Small intestine (tissue), 7 donors: ENCODE results near the gene GTPBP1. TPM values are rescaled to one million over a fixed set of nuclear protein-coding genes. Genes with fewer than 3 reads are reported as not detected.

Experiments used
- DNase-seq, 2 donors: peaks; one replicate each; pipeline versions ENCODE4 v3.0.0 to v3.0.0-alpha.2; 2013
- FAIRE-seq: peaks from 2 replicates; lab custom pipeline; 2012; peaks lifted over from hg19 to GRCh38; lab: Jason Lieb, UNC
- H3K27ac ChIP-seq, 3 donors: one replicate each; pipeline ENCODE4 v1.5.1; 2013; ENCODE audit warnings: low read length in 2 of 3, mild to moderate bottlenecking in 2 of 3, control low read depth in 1 of 3, inconsistent platforms in 1 of 3, low read depth in 1 of 3, moderate library complexity in 1 of 3
- H3K27me3 ChIP-seq, 3 donors: one replicate each; pipeline ENCODE4 v1.6.1; 2013; ENCODE audit warnings: low read length in 3 of 3, inconsistent platforms in 1 of 3; ENCODE audit not compliant: control insufficient read depth in 3 of 3, insufficient read depth in 3 of 3
- H3K36me3 ChIP-seq, 3 donors: one replicate each; pipeline ENCODE4 v1.6.1; 2013; ENCODE audit warnings: low read length in 3 of 3, inconsistent platforms in 1 of 3, low read depth in 1 of 3, mild to moderate bottlenecking in 1 of 3, moderate library complexity in 1 of 3; ENCODE audit not compliant: control insufficient read depth in 3 of 3, insufficient read depth in 2 of 3
- H3K4me1 ChIP-seq, 3 donors: one replicate each; pipeline ENCODE4 v1.6.1; 2013; ENCODE audit warnings: low read length in 2 of 3, inconsistent platforms in 1 of 3, low read depth in 1 of 3, mild to moderate bottlenecking in 1 of 3, moderate library complexity in 1 of 3; ENCODE audit not compliant: control insufficient read depth in 3 of 3, insufficient read depth in 2 of 3
- H3K4me3 ChIP-seq, 3 donors: one replicate each; pipeline ENCODE4 v1.5.1; 2013; ENCODE audit warnings: low read length in 3 of 3, control low read depth in 1 of 3, inconsistent platforms in 1 of 3, low read depth in 1 of 3, mild to moderate bottlenecking in 1 of 3, moderate library complexity in 1 of 3
- H3K9me3 ChIP-seq, 2 donors: one replicate each; pipeline ENCODE4 v1.6.1; 2013; ENCODE audit warnings: low read depth in 1 of 2, low read length in 1 of 2; ENCODE audit not compliant: control insufficient read depth in 2 of 2, insufficient read depth in 1 of 2
- WGBS, 3 donors: extraction: QIAGEN DNeasy Blood & Tissue Kit; methylation state at CpG; one replicate each; pipeline ENCODE4 v1.1.7; 2013; 5-methylcytosine and 5-hydroxymethylcytosine counted together
- polyA plus RNA-seq, 4 donors: library from polyadenylated mRNA; stranded (reverse) in 3 of 4; unstranded in 1 of 4; fragments of 200-250 nt in 3 of 4; fragments of 120-200 nt in 1 of 4; gene quantifications; one replicate each; pipeline versions ENCODE4 v1.2.1 to v1.2.3, GENCODE V29; 2013
- donor health status: healthy with polysubstance abuse.
- donor health status: control.
- donor health status: control.
- donor health status: Bipolar disorder and iron deficiency.
- donor health status: healthy.

GTPBP1 gene
- polyA plus RNA-seq, 4 donors: 13.0 to 60.5 (median 24.0) TPM

DNA sequence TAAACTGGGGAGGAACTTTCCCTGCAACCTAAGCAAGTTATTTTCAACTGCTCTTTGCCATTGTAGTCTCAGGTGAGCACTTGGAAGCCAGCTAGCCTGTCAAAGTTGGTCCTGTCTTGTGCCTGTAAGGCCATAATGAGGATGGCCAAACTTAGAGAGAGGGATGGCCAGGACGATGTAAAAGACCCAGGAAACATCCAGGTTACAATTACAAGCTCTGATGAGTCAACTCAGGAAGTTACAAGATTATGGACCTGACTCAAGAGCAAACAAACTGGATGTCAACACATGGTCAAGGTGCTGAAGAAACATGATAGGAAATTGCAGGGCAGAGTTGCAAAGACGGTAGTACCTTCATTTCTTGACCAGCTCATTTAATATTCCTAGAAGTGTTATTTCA is 1.6 kb downstream of the GTPBP1 start:
- Histone ChIP-seq H3K9me3 (no peaks in the 10 kb centered on the region), H3K27ac (peak overlapping the region; percentile 47 to 95 (median 81)), H3K4me1 (peaks cover 5 to 33% (median 10%) of the 10 kb centered on the region in 3 donors), H3K4me3 (peak overlapping the region in 2 of 3 donors; percentile 92 to 96), H3K36me3 (peaks cover 0 to 21% (median 5%) of the 10 kb centered on the region in 3 donors), H3K27me3 (no peaks in the 10 kb centered on the region)
- no peak for FAIRE-seq
- peak; percentile 83 to 88 for DNase-seq
- WGBS, 3 donors: 5 to 29% (median 13%) methylated on average over 2 of the region's 2 CpGs

DNA sequence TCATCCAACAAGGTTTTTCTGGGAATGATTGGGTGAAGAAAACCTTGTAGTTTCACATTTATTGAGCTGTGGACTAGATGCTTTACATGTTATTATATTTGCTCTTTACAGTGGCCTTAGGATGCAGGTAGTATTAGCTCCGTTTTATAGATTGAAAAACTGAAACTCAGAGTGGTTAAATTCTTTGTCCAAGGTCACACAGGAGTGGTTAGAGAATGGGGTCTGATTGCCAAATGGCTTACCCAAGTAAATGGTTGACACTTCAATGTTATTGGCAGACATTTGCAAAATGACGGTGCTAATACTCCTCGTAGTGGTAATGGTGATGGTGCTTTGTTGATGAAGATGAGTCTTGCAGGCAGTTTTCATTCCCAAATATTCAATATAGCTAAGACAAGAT is 2.2 kb downstream of the GTPBP1 start:
- H3K27me3 ChIP-seq: no peaks in the 10 kb centered on the region
- DNase-seq (no peak), FAIRE-seq (no peak)
- no peaks in the 10 kb centered on the region for H3K9me3 ChIP-seq
- H3K4me3 ChIP-seq: peak overlapping the region in 2 of 3 donors; percentile 11 to 22
- peak overlapping the region in 2 of 3 donors; percentile 12 to 95 for H3K27ac ChIP-seq
- peaks cover 5 to 29% (median 10%) of the 10 kb centered on the region in 3 donors for H3K4me1 ChIP-seq
- peaks cover 0 to 27% (median 8%) of the 10 kb centered on the region in 3 donors for H3K36me3 ChIP-seq
- WGBS, 3 donors: 68 to 76% (median 74%) methylated on average over 3 of the region's 3 CpGs

DNA sequence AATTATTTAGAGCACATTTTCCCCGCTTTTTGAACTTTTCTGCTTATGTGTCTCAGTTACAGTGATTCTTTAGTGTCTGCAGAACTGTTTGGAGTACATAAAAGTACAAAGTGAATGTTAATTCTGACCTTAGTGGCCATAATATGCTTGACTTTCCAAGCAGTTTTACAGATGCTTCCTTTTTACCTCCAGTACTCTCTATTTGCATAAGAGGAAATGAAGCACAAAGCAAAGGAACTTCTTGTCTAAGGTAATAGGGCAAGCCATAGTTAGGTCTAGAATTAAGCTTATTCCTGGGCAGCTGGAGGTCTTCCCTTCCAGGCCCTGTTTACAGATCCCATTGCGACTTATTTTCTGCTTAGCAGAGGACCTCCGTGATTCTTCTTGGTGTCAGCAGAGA is 3.6 kb downstream of the GTPBP1 start:
- no peak for FAIRE-seq

DNA sequence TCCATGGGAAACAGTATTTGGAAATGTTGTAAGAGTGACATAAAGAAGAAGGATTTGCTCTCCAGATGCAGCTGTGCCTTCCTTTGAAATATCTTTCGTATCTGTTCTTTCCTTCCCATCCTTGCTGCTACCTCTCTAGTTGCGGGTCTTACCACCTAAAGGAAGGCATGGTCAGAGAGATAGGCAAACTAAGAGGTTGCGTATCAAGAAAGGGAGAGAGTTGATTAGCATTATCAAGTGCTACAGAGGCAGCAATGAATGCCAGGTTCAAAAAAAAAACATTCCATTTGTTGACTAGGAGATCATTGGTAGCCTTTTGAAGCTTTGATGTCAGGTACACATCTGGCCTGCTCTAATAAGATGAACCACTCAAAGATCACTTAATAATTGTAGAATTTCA is 4.6 kb downstream of the GTPBP1 start:
- Histone ChIP-seq H3K27ac (no peak overlapping the region), H3K27me3 (no peaks in the 10 kb centered on the region), H3K4me1 (peaks cover 5 to 18% (median 5%) of the 10 kb centered on the region in 3 donors), H3K36me3 (peaks cover 0 to 37% (median 9%) of the 10 kb centered on the region in 3 donors), H3K9me3 (no peaks in the 10 kb centered on the region), H3K4me3 (no peak overlapping the region)
- WGBS, 3 donors: 88 to 98% (median 90%) methylated on average over 3 of the region's 3 CpGs
- no peak for DNase-seq
- no peak for FAIRE-seq

More for the DNA sequence above, 3.6 kb downstream of the GTPBP1 start:
- Histone ChIP-seq H3K27ac (no peak overlapping the region), H3K27me3 (no peaks in the 10 kb centered on the region), H3K9me3 (no peaks in the 10 kb centered on the region), H3K4me1 (peaks cover 5 to 26% (median 10%) of the 10 kb centered on the region in 3 donors), H3K4me3 (no peak overlapping the region), H3K36me3 (peaks cover 0 to 33% (median 9%) of the 10 kb centered on the region in 3 donors)
- 83 to 90% (median 84%) methylated on average over 3 of the region's 3 CpGs for WGBS, 3 donors
- DNase-seq: no peak

DNA sequence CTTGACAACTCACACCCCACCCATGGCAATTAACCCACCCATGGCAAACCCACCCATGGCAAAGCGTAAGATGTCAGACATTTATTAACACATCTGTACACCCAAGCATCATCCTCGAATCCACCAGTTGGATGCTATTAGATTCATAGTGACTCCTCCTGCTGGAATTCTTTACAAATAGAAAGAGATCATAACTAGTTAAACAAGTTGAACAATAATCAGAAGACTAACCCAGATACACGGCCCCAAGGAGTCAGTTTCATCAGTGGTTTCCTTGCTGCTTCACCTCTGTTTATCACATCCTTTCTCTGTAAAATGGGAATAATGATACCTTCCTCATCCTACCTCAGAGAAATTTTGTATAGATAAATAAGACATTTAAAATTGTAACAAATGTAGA is 5.1 kb downstream of the GTPBP1 start:
- Histone ChIP-seq H3K9me3 (no peaks in the 10 kb centered on the region), H3K27me3 (no peaks in the 10 kb centered on the region), H3K36me3 (peaks cover 0 to 43% (median 9%) of the 10 kb centered on the region in 3 donors), H3K4me3 (no peak overlapping the region), H3K27ac (no peak overlapping the region), H3K4me1 (peaks cover 5 to 18% (median 5%) of the 10 kb centered on the region in 3 donors)
- FAIRE-seq (no peak), DNase-seq (no peak)
- 65 to 76% (median 74%) methylated on average over 3 of the region's 3 CpGs for WGBS, 3 donors

DNA sequence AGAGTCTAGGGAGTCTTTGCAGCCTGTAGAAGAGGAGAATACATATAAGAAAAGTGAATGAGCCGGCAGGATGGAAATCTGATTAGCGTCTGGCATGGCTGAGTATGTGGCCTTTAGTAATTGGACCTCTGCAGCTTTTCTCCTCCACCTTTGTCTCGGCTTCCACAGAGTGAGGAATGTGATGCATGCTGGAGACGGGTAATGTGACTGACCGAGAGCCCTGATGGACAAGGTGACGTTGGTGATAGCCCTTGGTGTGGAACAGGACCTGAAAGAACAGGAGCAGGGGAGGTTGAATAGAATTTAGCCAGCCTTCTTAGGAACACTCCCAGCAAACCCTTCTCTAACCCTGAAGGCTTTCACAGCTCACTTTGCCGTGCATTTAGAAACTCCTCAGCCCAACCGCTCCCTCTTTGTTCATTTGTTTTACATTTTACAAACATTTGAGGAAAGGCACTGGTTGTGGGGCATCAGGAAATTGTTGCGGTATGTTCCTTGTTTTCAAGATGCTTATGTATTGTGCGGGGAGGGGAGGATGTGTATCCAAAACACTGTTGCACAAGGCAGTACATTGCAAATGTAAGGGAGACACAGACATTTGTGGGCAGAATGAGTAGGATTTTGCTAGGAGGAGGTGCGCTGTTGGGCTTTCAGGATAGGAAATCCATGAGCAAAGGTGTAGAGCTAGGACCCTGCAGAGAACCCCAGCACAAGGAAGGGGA is 6.9 kb downstream of the GTPBP1 start:
- 87 to 93% (median 91%) methylated on average over 11 of the region's 11 CpGs for WGBS, 3 donors
- no peak overlapping the region for H3K4me3 ChIP-seq
- H3K9me3 ChIP-seq: no peaks in the 10 kb centered on the region
- peaks cover 0 to 60% (median 22%) of the 10 kb centered on the region in 3 donors for H3K36me3 ChIP-seq
- DNase-seq (no peak), FAIRE-seq (no peak)
- H3K27ac ChIP-seq: no peak overlapping the region
- H3K27me3 ChIP-seq: no peaks in the 10 kb centered on the region
- peaks cover 5 to 10% (median 5%) of the 10 kb centered on the region in 3 donors for H3K4me1 ChIP-seq

DNA sequence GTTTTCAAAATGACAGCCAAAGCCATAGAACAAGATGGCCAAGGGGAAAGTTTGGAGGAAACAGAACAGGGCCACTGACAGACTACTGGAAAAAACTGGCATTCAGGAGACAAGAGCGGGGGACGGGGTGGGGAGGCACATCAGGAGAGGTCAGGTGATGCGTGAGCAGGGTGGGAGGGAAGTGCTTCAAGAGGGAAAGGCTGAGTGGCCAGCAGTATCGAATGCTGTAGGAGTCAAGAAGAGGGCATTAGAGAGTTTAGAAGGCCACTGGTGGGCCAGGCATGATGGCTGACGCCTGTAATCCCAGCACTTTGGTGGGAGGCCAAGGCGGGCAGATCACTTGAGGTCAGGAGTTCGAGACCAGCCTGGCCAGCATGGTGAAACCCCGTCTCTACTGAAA is 8.2 kb downstream of the GTPBP1 start:
- peaks cover 0 to 4% (median 0%) of the 10 kb centered on the region in 3 donors for H3K4me1 ChIP-seq
- H3K36me3 ChIP-seq: peaks cover 0 to 59% (median 22%) of the 10 kb centered on the region in 3 donors

DNA sequence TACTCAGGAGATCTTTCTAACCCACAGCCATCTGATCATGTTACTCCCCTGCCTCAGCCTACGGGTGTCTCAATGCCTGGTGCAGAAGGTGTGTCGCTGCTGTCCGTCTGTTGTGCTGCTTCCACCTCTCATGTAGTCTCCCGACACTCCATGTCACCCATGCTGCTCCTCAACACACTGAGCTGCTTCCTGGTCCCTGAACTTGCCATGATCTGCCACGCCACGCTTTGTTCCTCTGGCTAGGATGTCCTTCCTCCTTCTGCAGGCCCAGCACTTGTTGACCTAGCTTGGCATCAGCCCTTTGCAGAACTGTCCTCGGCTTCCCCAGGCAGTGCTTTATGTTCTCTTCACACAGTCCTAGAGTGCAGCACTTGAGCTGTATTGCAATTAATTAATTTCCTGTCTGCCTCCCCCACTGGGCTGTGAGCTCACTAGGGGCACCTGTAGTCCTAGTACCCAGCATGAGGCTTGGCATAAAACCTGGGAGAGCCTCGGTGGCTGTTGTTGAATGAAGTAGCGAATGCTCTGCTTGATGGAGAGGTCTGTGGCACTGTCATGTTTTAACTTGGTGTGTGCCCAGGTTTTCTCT is 9.5 kb downstream of the GTPBP1 start:
- no peak overlapping the region for H3K4me3 ChIP-seq
- 86 to 89% (median 89%) methylated on average over 9 of the region's 9 CpGs for WGBS, 3 donors
- DNase-seq: no peak
- H3K27me3 ChIP-seq: no peaks in the 10 kb centered on the region
- FAIRE-seq: no peak
- peaks cover 0 to 4% (median 0%) of the 10 kb centered on the region in 3 donors for H3K4me1 ChIP-seq
- no peaks in the 10 kb centered on the region for H3K9me3 ChIP-seq
- H3K36me3 ChIP-seq: peaks cover 0 to 60% (median 17%) of the 10 kb centered on the region in 3 donors
- no peak overlapping the region for H3K27ac ChIP-seq

More for the DNA sequence above, 8.2 kb downstream of the GTPBP1 start:
- H3K4me3 ChIP-seq: no peak overlapping the region
- no peaks in the 10 kb centered on the region for H3K9me3 ChIP-seq
- no peaks in the 10 kb centered on the region for H3K27me3 ChIP-seq
- FAIRE-seq: no peak
- no peak for DNase-seq
- no peak overlapping the region for H3K27ac ChIP-seq
- WGBS, 3 donors: 87 to 94% (median 93%) methylated on average over 8 of the region's 8 CpGs
